HG03469 (cell line): ENCODE results near the gene NTS.
A peak's percentile ranks its signal among the peaks of the same experiment; 100 is the strongest.

Source experiments
- ATAC-seq: cut with Tn5 transposase; IDR thresholded peaks from one replicate; pipeline ENCODE4 v1.9.1; 2021; ENCODE audit warnings: mild to moderate bottlenecking, moderate library complexity, moderate number of reproducible peaks; ENCODE audit not compliant: unreplicated experiment

The NTS gene, protein sequence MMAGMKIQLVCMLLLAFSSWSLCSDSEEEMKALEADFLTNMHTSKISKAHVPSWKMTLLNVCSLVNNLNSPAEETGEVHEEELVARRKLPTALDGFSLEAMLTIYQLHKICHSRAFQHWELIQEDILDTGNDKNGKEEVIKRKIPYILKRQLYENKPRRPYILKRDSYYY

DNA sequence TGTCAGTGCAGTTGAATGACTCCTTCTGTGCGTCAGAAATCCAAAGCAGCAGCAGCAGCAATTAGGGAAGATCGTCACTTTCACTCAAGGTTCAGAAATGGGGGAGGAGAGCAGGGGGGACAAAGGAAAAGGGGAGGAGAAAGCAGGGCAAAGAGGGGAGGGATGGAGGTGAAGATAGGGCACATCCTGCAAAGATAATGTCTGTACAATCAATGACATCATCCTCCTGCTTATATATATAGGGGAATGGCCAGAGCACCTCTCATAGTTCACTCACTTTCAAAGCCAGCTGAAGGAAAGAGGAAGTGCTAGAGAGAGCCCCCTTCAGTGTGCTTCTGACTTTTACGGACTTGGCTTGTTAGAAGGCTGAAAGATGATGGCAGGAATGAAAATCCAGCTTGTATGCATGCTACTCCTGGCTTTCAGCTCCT lies at the start of gene NTS:
TSS of gene NTS (plus strand) at position 265 of the 431 bp plus-strand sequence. CDS start at position 374, 109 bp downstream.
- peak; percentile 84 for ATAC-seq

DNA sequence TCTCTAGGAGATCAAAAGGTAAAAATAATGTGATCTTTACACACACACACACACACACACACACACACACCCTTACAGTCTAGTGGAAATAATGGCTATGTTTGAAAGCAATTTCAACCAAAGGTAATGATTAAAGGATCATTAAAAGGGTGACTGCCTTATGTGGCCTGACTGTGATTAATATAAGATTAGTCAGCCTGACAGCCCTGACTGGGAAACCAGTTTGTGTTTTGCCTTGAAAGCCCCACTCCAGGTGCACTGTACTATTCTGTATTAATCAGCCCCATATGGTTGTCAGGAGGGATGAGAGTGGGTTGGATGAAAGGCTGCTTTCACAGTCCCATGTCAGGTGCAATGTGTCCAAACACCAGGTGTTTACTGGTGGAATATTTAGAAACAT lies 48.3 kb upstream of the NTS start:
- no peak for ATAC-seq

DNA sequence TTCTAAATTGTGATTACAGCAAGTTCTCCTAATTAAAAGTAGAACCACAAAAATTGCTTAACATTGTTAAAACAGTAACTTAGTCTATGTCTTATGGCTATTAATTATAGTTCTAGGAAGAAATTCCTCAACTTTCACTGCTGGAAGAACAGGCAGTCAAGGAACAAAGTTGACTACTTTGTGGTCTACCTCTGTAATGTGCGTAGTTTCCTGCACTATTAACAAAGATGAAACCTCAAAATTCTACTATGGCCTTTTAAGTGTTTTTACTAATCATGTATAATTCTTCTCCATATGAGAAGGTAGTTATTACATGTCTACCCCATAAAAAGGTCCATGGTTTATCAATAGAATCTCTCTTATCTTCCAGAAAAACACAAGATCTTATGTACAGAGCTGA lies 45.5 kb upstream of the NTS start:
- ATAC-seq: no peak

GRCh38 chr12:85829391-85829790 lies 44.7 kb upstream of the NTS start:
- ATAC-seq: no peak

- ATAC-seq: no peak
Observed at GRCh38 chr12:85831327-85831990, 42.6 kb upstream of the NTS start.

- no peak for ATAC-seq
Observed at GRCh38 chr12:85833579-85833978, 40.5 kb upstream of the NTS start.

GRCh38 chr12:85834378-85834777 lies 39.7 kb upstream of the NTS start:
- no peak for ATAC-seq

DNA sequence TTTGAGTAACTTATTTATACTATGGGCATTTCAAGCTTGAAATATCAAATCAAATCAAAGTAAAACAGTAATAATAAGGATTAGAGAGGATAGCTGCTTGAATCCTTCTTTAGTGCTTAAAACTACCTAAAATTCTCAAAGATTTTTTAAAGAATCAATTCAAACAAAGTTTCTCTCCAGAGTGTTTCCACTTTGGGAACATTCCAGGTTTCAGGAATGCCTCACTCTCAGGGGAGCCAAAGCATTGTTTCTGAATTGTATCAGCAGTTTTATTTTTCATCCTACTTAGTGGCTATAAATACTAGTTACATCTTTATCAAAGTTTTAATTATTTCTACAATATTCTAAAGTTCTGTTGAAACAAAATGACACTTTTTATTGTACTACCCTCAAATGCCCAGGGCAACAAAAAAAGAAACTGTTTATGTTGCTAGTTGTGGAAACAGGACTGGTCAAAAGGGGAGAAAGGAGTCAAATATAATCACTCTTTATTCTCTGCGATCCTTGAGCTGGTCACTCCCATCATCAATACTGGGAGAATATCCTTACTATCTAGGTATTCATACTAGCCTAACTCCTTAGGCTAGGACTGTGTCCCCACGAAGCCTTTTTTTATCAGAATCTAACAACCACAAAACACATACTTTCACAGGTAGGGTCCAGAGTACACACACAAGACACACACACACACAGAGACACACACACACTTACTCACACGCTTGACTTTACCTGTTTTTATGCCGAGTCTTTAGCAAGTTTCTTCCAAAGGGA lies 38.5 kb upstream of the NTS start:
- no peak for ATAC-seq

GRCh38 chr12:85836197-85837090 lies 37.7 kb upstream of the NTS start, which contains the start of gene RASSF9:
Gene RASSF9, minus strand, starts transcription at chr12:85836409. Its CDS starts 208 bp downstream, at chr12:85836201.
- ATAC-seq: no peak

DNA sequence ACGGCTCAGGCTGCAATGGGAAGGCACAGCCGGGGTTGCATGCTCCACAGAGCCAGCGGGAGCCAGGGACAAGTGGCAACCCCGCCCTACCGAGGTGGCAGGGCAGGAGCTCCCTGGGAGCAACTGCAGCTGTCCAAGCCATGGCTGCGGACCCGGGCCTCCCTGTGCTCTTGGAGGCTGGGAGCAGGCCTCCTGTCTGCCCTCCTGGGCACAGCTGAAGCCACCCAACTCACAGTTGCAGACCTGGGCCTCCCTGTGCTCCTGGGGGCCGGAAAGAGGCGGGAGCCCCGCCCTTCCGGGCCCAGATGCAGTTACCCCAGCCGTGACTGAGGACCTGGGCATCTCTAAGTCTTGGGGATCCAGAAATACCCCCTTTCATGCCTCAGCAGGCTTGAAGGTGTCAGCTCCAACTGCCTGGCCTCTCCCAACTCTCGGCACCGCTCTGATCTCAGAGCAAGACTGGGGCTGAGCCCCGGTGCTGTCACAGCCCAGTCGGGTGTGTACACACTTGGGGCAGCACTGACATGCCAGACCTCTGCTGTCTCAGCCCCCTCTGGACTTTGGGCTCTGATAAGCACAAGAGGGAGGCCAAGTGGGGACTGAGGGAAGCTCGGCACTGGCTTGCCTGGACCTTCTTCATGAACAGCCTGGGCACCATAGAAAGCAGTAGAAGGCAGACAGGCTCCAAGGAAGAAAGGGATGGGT lies 30.3 kb upstream of the NTS start:
- ATAC-seq: no peak

DNA sequence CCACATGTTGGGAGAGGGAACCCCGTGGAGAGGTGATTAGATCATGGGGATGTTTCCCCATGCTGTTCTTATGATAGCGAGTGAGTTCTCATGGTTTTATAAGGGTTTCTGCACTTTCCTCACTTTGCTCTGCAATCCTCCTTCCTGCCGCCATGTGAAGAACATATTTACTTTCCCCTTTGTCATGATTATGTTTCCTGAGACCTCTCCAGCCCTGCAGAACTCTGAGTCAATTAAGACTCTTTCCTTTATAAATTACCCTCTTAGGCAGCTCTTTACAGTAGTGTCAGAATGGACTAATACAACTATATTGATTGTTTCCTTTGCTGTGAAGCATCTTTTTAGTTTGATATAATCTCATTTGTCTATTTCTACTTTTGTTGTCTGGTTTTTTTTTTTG lies 24.8 kb upstream of the NTS start:
- no peak for ATAC-seq

DNA sequence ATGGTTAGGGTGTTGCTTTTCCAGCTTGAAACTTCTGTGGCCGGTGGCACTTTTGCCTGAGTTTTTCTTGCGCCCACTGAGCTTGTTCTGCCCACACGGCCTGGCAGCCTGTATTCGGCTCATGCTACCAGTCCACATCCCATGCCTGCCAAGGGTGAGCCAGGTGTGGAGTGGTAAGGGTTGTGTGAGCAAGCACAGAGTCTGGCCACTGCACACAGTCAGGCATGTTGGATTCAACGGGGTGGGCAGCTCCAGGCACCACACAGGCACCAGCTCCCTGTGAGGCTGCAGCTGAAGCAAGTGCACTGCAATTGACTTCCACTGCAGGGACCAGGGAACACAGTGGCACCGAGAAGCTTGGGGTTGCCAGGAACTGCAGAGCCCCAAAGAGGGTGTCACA lies 18.8 kb upstream of the NTS start:
- ATAC-seq: no peak

DNA sequence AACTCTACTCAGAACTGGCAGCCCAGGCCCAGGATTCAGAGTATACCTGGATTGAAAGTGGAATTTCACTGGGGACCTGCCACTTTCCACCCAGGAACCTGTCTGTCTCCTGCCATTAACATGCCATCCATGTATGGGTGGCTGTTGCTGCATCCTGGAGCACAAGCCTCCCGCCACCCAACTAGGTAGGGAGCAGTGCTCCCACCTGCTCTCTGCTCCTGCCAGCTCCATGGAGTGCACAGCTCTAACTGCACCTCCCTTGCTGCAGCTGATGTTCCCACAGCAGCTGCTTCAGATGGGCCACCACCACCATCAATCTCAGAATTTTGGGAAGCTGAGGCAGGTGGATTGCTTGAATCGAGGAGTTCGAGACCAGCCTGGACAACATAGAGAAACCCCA lies 17.1 kb upstream of the NTS start:
- no peak for ATAC-seq

GRCh38 chr12:85865890-85866289 lies 8.2 kb upstream of the NTS start:
- no peak for ATAC-seq

DNA sequence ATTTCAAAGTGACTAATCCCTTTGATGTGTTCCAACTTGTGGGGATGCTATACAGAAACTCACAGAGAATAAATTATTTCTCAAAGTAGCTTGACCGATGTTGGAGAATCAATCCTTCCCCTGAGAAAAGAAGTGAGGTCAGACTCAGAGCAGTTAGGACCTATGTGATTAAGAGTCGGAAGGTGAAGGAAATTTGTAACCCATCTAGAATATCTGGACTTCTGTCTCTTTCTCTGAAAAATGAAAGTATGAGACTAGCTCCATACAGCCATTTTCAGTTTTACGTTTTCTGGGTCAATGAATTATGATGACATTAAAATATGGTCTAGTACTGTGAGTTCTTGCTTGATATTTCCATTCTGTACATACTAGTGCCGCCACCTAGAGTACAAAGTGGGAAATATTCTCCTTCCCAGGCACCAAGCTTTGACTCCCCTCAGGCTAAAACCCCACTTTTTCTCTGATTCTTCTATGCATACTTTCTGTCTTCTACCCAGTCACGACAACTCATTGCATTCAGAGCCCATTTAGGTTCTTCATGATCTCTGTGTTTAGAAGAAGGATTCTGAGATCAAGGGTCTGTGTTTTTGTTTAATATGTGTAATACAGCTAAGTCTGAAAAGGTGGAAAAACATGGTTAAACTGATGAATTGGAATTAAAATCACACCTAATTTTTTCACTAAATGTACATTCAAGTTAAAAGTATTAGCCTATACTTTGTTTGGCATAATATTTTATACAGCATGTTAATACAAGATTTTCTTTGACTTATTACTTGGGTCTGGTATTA lies 6.9 kb upstream of the NTS start:
- peak; percentile 94 for ATAC-seq

GRCh38 chr12:85872497-85873091 lies 1.5 kb upstream of the NTS start:
- peak; percentile 67 for ATAC-seq

DNA sequence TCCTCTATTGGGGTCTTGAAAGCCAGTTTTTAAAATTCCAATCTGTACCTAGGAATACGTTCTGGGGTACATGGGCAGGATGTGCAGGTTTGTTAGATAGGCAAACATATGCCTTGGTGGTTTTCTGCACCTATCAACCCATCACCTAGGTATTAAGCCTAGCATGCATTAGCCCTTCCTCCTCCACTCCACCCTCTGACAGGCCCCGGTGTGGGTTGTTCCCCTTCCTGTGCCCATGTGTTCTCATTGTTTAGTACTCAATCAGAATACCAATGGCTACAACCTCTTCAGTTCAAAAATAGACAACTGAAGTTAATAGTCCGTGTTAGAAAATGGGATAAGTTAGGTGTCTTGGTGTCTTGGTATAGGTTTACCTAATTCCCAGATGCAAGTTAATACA lies 3.4 kb downstream of the NTS start:
- no peak for ATAC-seq

DNA sequence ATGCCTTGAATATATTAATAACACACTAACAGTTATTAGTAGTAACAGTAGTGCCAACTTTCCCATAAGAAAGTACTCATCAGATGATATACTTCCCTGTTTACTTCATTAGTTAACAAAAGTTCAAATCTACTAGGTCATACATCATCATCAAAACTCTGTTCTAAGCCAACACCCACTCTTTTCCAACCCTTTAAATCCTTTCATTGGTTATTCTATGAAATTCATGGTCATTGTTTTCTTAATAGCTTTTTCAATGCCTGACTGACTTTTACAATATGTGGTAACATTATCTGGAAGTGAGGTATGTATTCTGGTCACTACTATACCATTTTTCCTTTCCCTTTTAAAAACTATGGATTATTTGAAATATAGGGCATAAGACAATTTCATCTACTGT lies 9.7 kb downstream of the NTS start:
- no peak for ATAC-seq

GRCh38 chr12:85894653-85895052 lies 20.6 kb downstream of the NTS start:
- no peak for ATAC-seq
